ENCODE measurements around the gene COL5A1.

Gene COL5A1

DNA sequence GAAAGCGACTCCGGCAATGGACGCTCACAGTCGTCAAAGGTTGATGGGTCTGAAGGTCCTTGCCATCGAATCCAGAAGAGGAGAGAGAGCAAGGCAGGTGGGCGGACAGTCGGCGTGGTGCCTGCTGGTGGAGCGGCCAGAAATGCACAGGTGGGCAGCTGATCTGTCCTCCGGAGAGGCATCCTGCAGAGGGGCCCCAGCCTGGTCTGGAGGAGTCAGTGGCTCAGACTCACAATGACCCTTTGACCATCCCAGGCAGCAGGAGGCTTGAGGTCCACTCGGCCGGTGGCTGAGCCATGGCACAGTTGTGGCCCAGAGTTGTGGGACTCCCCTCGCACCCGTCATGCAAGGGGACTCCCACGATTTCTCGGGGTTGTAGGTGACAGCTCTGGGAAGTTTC lies 204.6 kb downstream of the COL5A1 start:
- H2BK12ac ChIP-seq (ENCODE audit: low read length in 2 of 2): no peak overlapping the region
- no peak overlapping the region for H4K8ac ChIP-seq (ENCODE audit: low read length)
- H3K14ac ChIP-seq (ENCODE audit: low read length in 2 of 2): no peak overlapping the region
- H2AFZ ChIP-seq (ENCODE audit: low read depth, low read length): no peak overlapping the region
- H3K4me2 ChIP-seq (ENCODE audit: low read length, poor library complexity, severe bottlenecking): no peak overlapping the region
- H2BK5ac ChIP-seq (ENCODE audit: low read depth, low read length, poor library complexity, severe bottlenecking): no peak overlapping the region
- no peak for DNase-seq
- no peak overlapping the region for H2BK15ac ChIP-seq (ENCODE audit: low read depth, poor library complexity, severe bottlenecking)
- no peak overlapping the region for H3K23ac ChIP-seq (ENCODE audit: low read length in 2 of 2)
- no peak overlapping the region for H3K9ac ChIP-seq (ENCODE audit: low read length)
- H4K91ac ChIP-seq (ENCODE audit: low read length): no peak overlapping the region
- H3K4ac ChIP-seq (ENCODE audit: low read depth in 1 of 2, low read length in 2 of 2): no peak overlapping the region
- H2AK5ac ChIP-seq (ENCODE audit: low read length, severe bottlenecking): no peak overlapping the region
- no peaks in the 10 kb centered on the region for H3K27me3 ChIP-seq (ENCODE audit: control insufficient read depth in 1 of 2, insufficient read depth in 1 of 2, low read length in 2 of 2)
- H3K18ac ChIP-seq (ENCODE audit: low read depth in 1 of 2, low read length in 2 of 2): no peak overlapping the region
- H3K36me3 ChIP-seq (ENCODE audit: control insufficient read depth in 1 of 2, insufficient read depth in 2 of 2, low read depth in 1 of 2, low read length in 2 of 2): peaks cover 40 to 49% of the 10 kb centered on the region in 2 experiments
- 88% methylated on average over 16 of the region's 16 CpGs for WGBS
- peaks cover 4% of the 10 kb centered on the region for H3K79me1 ChIP-seq (replicated peaks; ENCODE audit: low read length, poor library complexity, severe bottlenecking)
- no peak overlapping the region for H2BK120ac ChIP-seq (ENCODE audit: low read depth, low read length)
- H3K9me3 ChIP-seq (ENCODE audit: control insufficient read depth, low read length): no peaks in the 10 kb centered on the region
- H3K4me1 ChIP-seq (ENCODE audit: control insufficient read depth, insufficient read depth, low read depth, low read length): peaks cover 5% of the 10 kb centered on the region
- H3K27ac ChIP-seq (ENCODE audit: low read length, poor library complexity, severe bottlenecking): no peak overlapping the region
- H3K4me3 ChIP-seq (ENCODE audit: insufficient read depth in 1 of 2, low read depth in 1 of 2, low read length in 2 of 2): no peak overlapping the region

DNA sequence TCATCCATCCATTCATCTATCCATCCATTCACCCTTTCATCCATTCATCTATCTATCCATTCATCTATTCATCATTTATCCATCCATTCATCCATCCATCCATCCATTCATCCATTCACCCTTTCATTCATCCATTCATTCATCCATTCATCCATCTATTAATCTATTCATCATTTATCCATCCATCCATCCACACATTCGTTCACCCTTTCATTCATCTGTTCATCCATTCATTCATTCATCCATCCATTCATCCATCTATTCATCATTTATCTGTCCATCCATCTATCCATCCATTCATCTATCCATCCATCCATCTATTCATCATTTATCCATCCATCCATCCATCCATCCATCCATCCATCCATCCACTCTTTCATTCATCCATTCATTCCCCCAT lies 205.1 kb downstream of the COL5A1 start:
- Histone ChIP-seq H3K23ac (ENCODE audit: low read length in 2 of 2) (no peak overlapping the region), H3K27me3 (ENCODE audit: control insufficient read depth in 1 of 2, insufficient read depth in 1 of 2, low read length in 2 of 2) (no peaks in the 10 kb centered on the region), H3K18ac (ENCODE audit: low read depth in 1 of 2, low read length in 2 of 2) (no peak overlapping the region), H2BK5ac (ENCODE audit: low read depth, low read length, poor library complexity, severe bottlenecking) (no peak overlapping the region), H2BK15ac (ENCODE audit: low read depth, poor library complexity, severe bottlenecking) (no peak overlapping the region), H3K79me1 (replicated peaks; ENCODE audit: low read length, poor library complexity, severe bottlenecking) (peaks cover 1% of the 10 kb centered on the region), H3K4me3 (ENCODE audit: insufficient read depth in 1 of 2, low read depth in 1 of 2, low read length in 2 of 2) (no peak overlapping the region), H3K9ac (ENCODE audit: low read length) (no peak overlapping the region), H3K4me1 (ENCODE audit: control insufficient read depth, insufficient read depth, low read depth, low read length) (peaks cover 2% of the 10 kb centered on the region), H3K14ac (ENCODE audit: low read length in 2 of 2) (no peak overlapping the region), H2BK120ac (ENCODE audit: low read depth, low read length) (no peak overlapping the region), H2AFZ (ENCODE audit: low read depth, low read length) (no peak overlapping the region), H2AK5ac (ENCODE audit: low read length, severe bottlenecking) (no peak overlapping the region), H2BK12ac (ENCODE audit: low read length in 2 of 2) (no peak overlapping the region), H4K91ac (ENCODE audit: low read length) (no peak overlapping the region), H3K27ac (ENCODE audit: low read length, poor library complexity, severe bottlenecking) (no peak overlapping the region), H3K36me3 (ENCODE audit: control insufficient read depth in 1 of 2, insufficient read depth in 2 of 2, low read depth in 1 of 2, low read length in 2 of 2) (peaks cover 40 to 44% of the 10 kb centered on the region in 2 experiments), H3K9me3 (ENCODE audit: control insufficient read depth, low read length) (no peaks in the 10 kb centered on the region), H4K8ac (ENCODE audit: low read length) (no peak overlapping the region), H3K4ac (ENCODE audit: low read depth in 1 of 2, low read length in 2 of 2) (no peak overlapping the region), H3K4me2 (ENCODE audit: low read length, poor library complexity, severe bottlenecking) (no peak overlapping the region)
- no peak for DNase-seq
- 94% methylated on average over 1 of the region's 1 CpG for WGBS

DNA sequence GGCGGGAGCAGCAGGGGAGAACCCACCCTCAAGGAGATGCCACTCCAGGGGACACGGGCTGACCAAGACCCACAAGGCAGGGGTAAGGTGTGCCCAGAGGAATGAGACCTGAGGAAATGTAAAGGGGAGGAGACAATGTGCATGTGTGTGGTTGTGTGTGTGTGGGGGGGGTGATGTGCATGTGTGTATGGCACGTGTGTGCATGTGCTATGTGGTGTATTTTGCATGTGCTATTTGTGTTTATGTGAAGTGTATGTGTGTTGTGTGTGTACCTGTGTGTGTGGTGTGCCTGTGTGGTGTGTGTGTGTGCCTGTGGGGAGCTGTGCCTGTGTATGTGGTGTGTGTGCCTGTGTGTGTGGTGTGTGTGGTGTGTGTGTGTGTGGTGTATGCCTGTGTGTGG lies 205.5 kb downstream of the COL5A1 start:
- H2BK15ac ChIP-seq (ENCODE audit: low read depth, poor library complexity, severe bottlenecking): no peak overlapping the region

DNA sequence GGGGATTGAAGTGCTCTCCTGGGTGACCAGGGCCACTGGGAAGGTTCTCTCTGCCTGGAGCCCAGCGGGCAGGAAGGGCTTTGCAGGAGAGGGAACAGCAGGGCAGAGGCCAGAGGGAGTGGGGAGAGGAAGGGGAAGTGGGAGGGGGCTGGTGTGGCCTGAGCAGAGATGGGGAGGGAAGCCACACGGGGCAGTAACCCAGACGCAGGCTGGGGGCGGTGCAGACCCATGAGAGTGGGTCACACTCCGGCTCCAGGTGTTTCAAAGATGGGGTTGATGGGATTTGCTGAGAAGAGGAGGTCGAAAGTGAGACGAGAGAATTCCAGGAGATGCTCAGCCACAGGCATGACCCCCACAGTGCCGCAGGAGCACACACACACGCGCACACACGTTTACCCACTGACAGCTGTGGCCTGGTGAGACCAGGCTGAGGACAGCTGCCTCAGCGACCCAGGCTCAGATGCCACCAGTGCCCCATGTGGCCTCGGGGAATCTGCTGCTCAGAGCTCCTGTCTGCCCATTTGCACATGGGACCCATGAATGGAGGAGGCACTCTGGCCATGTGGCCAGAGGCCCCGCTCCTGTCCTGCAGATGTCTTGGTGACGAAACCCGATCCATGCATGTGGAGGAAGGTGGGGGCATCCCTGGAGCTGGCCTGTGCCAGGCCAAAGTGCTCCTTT lies 206.3 kb downstream of the COL5A1 start:
- Histone ChIP-seq H4K8ac (ENCODE audit: low read length) (no peak overlapping the region), H3K36me3 (ENCODE audit: control insufficient read depth in 1 of 2, insufficient read depth in 2 of 2, low read depth in 1 of 2, low read length in 2 of 2) (peaks cover 28 to 32% of the 10 kb centered on the region in 2 experiments), H3K4me3 (ENCODE audit: insufficient read depth in 1 of 2, low read depth in 1 of 2, low read length in 2 of 2) (no peak overlapping the region), H3K27me3 (ENCODE audit: control insufficient read depth in 1 of 2, insufficient read depth in 1 of 2, low read length in 2 of 2) (peaks cover 0 to 8% of the 10 kb centered on the region in 2 experiments), H3K4me2 (ENCODE audit: low read length, poor library complexity, severe bottlenecking) (no peak overlapping the region), H3K9me3 (ENCODE audit: control insufficient read depth, low read length) (no peaks in the 10 kb centered on the region), H2AK5ac (ENCODE audit: low read length, severe bottlenecking) (no peak overlapping the region), H3K9ac (ENCODE audit: low read length) (no peak overlapping the region), H3K4ac (ENCODE audit: low read depth in 1 of 2, low read length in 2 of 2) (no peak overlapping the region), H4K91ac (ENCODE audit: low read length) (no peak overlapping the region), H2AFZ (ENCODE audit: low read depth, low read length) (no peak overlapping the region), H3K27ac (ENCODE audit: low read length, poor library complexity, severe bottlenecking) (no peak overlapping the region), H2BK12ac (ENCODE audit: low read length in 2 of 2) (no peak overlapping the region), H3K18ac (ENCODE audit: low read depth in 1 of 2, low read length in 2 of 2) (no peak overlapping the region), H2BK120ac (ENCODE audit: low read depth, low read length) (no peak overlapping the region), H2BK5ac (ENCODE audit: low read depth, low read length, poor library complexity, severe bottlenecking) (no peak overlapping the region), H3K23ac (ENCODE audit: low read length in 2 of 2) (no peak overlapping the region), H3K14ac (ENCODE audit: low read length in 2 of 2) (no peak overlapping the region), H3K4me1 (ENCODE audit: control insufficient read depth, insufficient read depth, low read depth, low read length) (peaks cover 2% of the 10 kb centered on the region), H2BK15ac (ENCODE audit: low read depth, poor library complexity, severe bottlenecking) (no peak overlapping the region), H3K79me1 (replicated peaks; ENCODE audit: low read length, poor library complexity, severe bottlenecking) (peaks cover 1% of the 10 kb centered on the region)
- WGBS: 90% methylated on average over 16 of the region's 16 CpGs
- DNase-seq: no peak

More for the DNA sequence above, 205.5 kb downstream of the COL5A1 start:
- Histone ChIP-seq H3K4me1 (ENCODE audit: control insufficient read depth, insufficient read depth, low read depth, low read length) (peaks cover 2% of the 10 kb centered on the region), H3K4ac (ENCODE audit: low read depth in 1 of 2, low read length in 2 of 2) (no peak overlapping the region), H2BK5ac (ENCODE audit: low read depth, low read length, poor library complexity, severe bottlenecking) (no peak overlapping the region), H4K91ac (ENCODE audit: low read length) (peak overlapping the region; percentile 78), H3K4me3 (ENCODE audit: insufficient read depth in 1 of 2, low read depth in 1 of 2, low read length in 2 of 2) (no peak overlapping the region), H3K36me3 (ENCODE audit: control insufficient read depth in 1 of 2, insufficient read depth in 2 of 2, low read depth in 1 of 2, low read length in 2 of 2) (peaks cover 35 to 40% of the 10 kb centered on the region in 2 experiments), H3K18ac (ENCODE audit: low read depth in 1 of 2, low read length in 2 of 2) (peak overlapping the region in 1 of 2 experiments; percentile 14), H3K79me1 (replicated peaks; ENCODE audit: low read length, poor library complexity, severe bottlenecking) (peaks cover 1% of the 10 kb centered on the region), H3K9ac (ENCODE audit: low read length) (no peak overlapping the region), H3K27me3 (ENCODE audit: control insufficient read depth in 1 of 2, insufficient read depth in 1 of 2, low read length in 2 of 2) (peaks cover 0 to 3% of the 10 kb centered on the region in 2 experiments), H2BK12ac (ENCODE audit: low read length in 2 of 2) (no peak overlapping the region), H3K14ac (ENCODE audit: low read length in 2 of 2) (peak overlapping the region in 1 of 2 experiments; percentile 69), H4K8ac (ENCODE audit: low read length) (peak overlapping the region; percentile 75), H2AK5ac (ENCODE audit: low read length, severe bottlenecking) (no peak overlapping the region), H2AFZ (ENCODE audit: low read depth, low read length) (no peak overlapping the region), H2BK120ac (ENCODE audit: low read depth, low read length) (no peak overlapping the region), H3K9me3 (ENCODE audit: control insufficient read depth, low read length) (no peaks in the 10 kb centered on the region), H3K4me2 (ENCODE audit: low read length, poor library complexity, severe bottlenecking) (no peak overlapping the region), H3K27ac (ENCODE audit: low read length, poor library complexity, severe bottlenecking) (no peak overlapping the region), H3K23ac (ENCODE audit: low read length in 2 of 2) (no peak overlapping the region)
- 88% methylated on average over 3 of the region's 3 CpGs for WGBS
- DNase-seq: no peak

Measured in mesenchymal stem cell (in vitro differentiated cells and primary cell).